GM18499 (cell line): ENCODE measurements around the gene ITGB3BP.
"Not testable (repeated sequence)": the region's sequence is repeated elsewhere in the genome, so short reads cannot be mapped to it uniquely, and the experiment has no call there.

ENCODE experiments used
- ATAC-seq: cut with Tn5 transposase; IDR thresholded peaks from one replicate; pipeline ENCODE4 v1.9.1; 2021; ENCODE audit warnings: moderate number of reproducible peaks; ENCODE audit not compliant: insufficient read depth, unreplicated experiment

ITGB3BP gene, protein sequence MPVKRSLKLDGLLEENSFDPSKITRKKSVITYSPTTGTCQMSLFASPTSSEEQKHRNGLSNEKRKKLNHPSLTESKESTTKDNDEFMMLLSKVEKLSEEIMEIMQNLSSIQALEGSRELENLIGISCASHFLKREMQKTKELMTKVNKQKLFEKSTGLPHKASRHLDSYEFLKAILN

DNA sequence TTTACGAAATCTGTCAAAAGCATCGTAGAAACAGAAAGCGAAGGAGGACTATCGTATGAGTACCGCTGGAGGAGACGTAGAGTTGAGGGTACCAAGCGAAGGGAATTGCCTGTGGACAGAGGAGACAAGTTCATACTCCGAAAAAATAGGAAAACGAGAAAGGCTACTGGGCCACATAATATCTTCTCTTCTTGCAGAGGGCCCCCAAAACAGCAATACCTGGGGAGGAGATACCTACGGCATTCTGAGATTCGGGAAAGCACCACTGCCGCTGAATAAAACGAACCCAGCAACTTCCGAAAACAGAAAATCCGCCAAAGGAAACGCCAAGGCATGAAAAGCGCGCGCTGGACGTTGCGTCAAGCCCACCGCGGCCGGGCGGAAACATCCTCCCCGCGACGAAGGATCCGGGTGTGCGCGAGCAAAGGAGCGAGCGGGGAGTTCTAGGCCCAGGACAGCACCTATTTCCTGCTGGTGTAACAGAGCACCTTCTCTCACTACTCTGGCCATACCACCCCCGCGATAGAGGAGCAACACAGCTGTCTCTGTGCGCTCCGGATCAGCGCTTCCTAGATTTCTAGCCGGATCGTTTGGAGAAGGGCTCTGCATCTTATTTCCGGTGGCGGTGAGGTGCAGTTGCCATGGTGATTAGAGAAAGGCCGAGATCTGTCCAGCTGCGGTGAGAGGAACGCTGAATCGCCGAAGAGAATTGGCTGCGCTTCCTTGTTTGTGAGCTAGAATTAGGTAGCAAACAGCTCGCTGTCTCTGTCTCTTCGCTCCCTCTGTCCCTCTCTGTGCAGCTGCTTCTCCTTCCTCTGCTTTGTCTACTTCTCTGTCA lies at the start of gene ITGB3BP, which contains the start of gene EFCAB7:
ITGB3BP (minus strand) TSS at position 335 of the 838 bp plus-strand sequence; CDS start at position 243, 92 bp downstream.
EFCAB7 (plus strand) TSS at position 635 of the 838 bp plus-strand sequence. CDS start 2,048 bp downstream, outside the sequence.
- peak; percentile 79 for ATAC-seq

DNA sequence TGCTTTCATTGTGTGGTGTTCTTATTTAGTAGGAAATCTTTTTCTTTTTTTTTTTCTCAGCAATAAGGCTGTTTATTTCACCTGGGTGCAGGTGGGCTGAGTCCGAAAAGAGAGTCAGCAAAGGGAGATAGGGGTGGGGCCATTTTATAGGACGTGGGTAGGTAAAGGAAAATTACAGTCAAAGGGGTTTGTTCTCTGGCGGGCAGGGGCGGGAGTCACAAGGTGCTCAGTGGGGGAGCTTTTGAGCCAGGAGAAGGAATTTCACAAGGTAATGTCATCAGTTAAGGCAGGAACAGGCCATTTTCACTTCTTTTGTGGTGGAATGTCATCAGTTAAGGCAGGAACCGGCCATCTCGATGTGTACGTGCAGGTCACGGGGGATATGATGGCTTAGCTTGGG lies 49.7 kb upstream of the ITGB3BP start:
- ATAC-seq: not testable (repeated sequence)

DNA sequence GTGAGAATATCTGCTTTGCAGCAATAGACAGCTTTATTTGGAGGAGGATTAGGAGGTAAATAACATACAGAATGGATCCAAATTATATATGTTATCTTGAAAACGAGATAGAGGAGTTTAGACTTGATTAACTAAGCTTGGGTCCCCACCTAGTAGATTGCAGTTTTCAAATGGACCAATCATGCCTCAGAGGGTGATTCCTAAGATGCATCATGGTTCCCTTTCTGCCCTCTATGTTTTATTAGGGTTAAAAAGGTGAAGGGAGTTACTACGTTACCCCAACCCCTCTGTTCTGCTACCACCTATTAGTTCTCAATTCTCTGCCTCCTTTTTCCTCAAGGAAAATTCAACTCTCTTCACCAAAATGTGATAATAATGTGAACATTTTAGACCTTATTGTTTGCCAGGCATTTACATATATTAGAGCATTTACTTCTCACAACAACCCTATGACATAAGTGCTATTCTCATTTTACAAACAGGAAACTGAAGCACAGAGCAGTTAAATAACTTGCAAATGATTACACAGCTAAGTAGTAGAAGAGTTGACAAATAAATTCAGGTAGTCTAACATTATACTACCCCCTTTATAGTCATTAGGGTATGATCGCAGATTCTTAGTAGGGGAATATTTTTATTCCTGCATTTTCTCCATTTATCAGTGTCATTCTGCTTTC lies 46.8 kb upstream of the ITGB3BP start:
- ATAC-seq: no peak

DNA sequence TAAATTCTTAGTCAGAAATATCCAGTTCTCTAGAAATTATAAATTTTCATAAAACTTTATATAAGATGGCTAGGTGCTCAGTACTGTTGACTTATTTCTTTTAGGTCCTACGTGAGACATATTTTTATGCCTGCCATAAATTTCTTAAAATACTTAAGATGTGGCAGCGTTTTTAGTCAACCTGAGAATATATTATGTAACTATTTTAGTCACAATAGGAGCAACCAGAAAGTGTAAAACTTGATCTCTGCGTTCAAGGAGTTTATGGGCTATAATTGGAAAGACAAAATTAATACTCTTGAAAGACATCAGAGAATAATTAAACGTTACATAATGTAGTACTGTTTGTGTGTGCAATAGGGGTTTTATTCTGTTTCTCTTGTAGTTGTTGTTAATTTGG lies 46.0 kb upstream of the ITGB3BP start:
- no peak for ATAC-seq

DNA sequence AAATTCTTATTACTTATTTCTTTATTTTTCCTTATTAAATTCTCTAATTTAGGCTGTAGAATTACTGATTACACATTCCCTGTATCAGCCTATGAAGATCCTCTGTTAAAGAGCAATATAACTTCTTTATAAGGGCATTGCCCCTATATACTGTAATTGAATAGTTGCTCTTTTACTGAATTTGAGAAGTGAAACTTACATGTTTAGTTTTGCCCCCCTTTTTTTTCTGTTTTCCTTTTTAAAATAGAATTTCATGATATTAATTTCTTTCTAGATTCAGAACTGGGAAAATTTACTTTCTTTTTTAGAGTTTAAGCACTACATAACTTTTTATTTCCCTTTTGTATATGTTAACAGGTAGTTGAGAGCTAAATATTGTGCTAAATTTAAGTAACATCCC lies 40.7 kb upstream of the ITGB3BP start:
- ATAC-seq: no peak

GRCh38 chr1:63559357-63559756 lies 36.3 kb upstream of the ITGB3BP start:
- ATAC-seq: no peak

- ATAC-seq: no peak
These were observed 34.5 kb upstream of the ITGB3BP start for GRCh38 chr1:63557365-63557987.

DNA sequence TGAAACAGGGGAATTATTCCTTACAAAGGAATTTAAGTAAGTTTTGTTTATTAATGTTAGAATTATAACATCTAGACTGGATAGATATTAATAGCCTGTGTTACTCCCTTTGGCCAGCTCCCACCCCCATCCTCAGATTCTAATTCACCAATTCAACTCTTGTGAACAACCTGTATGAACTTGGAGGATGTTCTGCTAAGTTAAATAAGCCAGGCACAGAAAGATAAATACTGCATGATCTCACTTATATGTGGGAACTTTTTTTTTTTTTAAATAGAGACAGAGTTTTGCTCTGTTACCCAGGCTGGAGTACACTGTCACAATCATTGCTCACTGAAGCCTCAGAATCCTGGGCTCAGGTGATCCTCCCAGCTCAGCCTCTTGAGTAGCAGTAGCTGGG lies 32.5 kb upstream of the ITGB3BP start:
- no peak for ATAC-seq

DNA sequence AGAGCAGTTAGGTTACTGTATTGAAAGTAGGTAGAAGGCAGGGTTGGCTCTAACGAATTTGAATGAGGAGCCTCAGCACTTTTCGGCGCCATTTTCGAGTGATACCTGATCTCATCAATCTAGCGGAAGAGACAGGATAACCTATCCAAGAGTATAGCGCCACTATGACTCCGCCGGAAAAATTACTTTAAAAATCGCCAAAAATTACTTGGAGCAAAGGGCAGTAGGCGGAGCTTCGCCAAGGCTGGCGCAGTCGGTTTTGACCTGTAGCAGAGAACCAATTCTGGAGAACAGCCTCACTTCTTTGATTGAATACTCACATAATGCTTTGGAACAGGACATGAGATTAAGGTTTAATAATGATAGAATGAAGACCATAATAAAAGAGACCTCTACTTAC lies 25.9 kb upstream of the ITGB3BP start:
- no peak for ATAC-seq

DNA sequence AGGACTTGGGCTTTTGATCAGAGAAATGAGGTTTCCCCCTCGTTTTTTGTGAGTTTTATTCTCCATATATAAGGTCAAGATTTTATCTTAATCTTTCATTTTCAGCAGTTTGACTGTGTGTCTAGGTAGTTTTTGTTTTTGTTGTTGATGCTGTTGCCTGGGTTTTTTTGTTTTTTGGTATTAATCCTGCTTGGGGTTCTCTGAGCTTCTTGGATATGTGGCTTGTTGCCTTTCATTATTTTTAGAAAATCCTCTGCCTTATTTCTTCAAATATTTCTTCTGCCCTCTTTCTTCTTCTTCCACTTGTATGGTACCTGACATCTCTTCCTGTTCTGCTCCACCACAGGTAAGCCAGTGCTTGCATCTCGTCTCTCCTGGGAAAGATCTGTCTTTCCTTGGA lies 25.3 kb upstream of the ITGB3BP start:
- ATAC-seq: no peak

GRCh38 chr1:63547621-63548294 lies 24.7 kb upstream of the ITGB3BP start:
- ATAC-seq: no peak

GRCh38 chr1:63545780-63546179 lies 22.8 kb upstream of the ITGB3BP start:
- no peak for ATAC-seq

GRCh38 chr1:63537940-63538339 lies 14.9 kb upstream of the ITGB3BP start:
- no peak for ATAC-seq

DNA sequence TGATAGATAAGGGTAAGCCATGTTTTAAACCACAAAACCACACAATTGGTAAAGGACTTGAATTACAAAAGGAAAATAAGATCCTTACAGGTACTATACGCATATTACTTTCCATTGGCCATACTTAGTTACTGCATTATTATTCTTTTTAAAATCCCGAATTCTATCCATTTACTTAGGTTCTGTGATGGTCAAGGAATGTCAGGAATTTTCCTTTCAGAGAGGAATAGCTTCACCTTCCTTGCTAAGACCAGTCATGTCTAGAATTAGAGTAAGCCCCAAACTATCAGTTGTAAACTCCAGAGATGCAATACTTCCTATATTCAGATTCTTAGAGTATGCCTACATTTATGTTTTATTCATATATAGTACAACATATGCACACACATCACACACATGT lies 14.0 kb upstream of the ITGB3BP start:
- ATAC-seq: no peak

GRCh38 chr1:63534406-63534805 lies 11.4 kb upstream of the ITGB3BP start:
- no peak for ATAC-seq

DNA sequence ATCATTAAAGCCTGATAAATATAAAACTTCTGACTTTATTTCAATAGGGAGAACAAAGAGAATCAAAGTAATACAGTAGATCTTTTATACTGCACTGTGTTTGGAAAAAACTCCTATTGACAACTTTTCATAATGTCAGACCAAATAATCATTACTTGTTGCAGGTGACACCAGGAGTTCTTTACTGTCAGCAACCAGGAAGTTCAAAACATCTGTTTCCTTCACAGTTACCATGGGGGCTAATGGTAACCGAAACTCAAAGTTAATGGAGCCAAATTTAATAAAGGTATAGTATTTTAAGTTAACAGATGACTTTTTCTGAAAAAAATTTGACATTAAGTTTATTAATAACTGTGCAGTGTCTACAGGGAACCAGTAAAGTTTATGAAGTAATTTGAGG lies 10.9 kb upstream of the ITGB3BP start:
- ATAC-seq: no peak

DNA sequence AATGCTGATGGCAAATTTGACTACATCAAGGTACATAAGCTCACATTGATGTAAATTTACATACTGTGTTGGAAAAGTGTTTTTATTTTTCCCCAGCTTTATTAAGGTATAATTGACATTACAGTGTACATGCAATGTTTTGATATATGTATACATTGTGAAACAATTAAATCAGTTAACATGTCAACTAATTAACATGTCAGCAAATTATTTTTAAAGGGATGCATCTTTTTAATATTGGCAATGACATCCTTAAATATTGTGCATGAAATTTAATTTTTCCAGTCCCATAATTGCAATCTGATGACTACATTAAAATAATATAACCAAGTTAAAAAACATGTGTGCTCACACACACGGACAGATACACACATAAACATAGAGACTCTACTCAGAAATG lies 9.7 kb upstream of the ITGB3BP start:
- no peak for ATAC-seq

GRCh38 chr1:63524201-63524600 lies 1.2 kb upstream of the ITGB3BP start:
- ATAC-seq: no peak

DNA sequence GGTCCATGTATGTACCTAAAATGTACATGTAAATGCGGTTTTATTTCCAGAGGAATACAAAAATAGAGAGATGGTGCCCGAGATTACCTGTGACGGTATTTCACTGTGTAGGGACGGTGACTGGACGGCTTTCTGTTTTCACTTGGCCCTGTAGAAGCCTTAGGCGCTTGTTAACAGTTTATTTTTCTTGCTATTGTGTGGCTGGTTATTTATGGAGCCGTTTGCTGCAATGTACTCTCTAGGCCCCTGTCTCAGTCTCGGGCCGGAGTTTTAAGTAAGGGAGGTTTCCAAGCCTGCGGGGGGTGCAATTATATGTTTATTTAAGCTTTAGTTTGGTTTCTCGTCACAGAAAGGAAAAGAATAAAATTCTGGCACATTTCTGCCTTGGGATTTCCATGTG lies 713 bp upstream of the ITGB3BP start:
- ATAC-seq: peak; percentile 1

GRCh38 chr1:63516629-63517028 lies 6.4 kb downstream of the ITGB3BP start:
- ATAC-seq: no peak
